Stimulated activated CD8-positive, alpha-beta memory T cell treated with anti-CD3 and anti-CD28 coated beads, Interleukin-15, amount 100 ng/mL, for 24 hours (primary cell): ENCODE data around the gene E2F6.
"Not testable (repeated sequence)": the region's sequence is repeated elsewhere in the genome, so short reads cannot be mapped to it uniquely, and the experiment has no call there.

Experiments used
- DNase-seq: peaks from one replicate; pipeline ENCODE4 v3.0.0-alpha.2; 2020; ENCODE audit warnings: low read depth

E2F6 gene

DNA sequence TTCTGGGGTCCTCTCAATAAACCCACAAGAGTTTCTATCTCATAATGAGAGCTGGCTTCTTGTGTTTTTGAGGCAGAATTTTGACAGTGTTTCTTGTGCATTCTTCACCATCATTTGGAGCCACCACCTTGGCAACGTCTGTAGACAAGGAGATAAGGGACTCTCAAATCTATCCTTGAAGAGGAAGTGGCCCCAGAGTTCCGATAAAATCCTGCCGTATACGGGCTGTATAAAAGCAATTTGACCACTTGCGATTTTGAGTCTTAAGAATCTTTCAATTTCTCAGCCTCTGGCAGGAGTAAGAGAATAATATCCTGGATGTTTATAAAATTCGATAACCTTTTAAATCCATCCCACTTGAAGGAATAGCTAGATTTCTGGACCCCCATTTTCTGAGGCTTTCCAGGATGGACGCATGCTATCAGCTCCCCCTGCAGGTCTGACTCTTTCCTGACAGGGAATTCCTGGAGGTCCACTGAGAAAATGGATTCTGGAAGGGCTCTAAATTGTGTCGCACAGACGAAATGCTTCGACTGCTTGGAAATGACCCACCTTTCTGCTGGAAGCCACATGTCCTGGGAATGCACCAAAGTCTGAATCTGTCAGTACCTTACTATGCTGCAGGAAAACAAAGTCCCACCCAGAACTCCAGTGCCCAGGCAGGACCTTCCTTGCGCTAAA, 54.1 kb downstream of the E2F6 start:
- DNase-seq, result no peak

DNA sequence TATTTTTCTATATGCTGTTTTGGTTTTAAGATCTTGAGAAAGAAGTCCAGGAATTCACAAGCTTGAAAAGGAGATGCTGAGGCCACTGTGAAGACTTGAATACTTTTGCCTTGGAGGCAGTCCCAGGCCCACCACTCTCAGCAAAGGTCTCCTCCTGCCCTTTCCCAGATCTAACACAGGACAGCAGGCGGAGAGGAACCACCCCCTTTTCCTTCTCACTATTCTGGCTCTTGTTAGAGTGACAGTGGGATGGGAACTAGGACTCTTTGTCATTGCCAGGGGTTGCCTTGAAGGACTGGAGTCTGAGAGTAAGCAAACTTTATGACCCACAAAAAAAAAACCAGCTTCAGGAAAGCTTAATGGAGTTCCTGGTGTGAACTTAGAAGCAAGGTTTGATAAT, 54.7 kb downstream of the E2F6 start:
- DNase-seq, result no peak

DNA sequence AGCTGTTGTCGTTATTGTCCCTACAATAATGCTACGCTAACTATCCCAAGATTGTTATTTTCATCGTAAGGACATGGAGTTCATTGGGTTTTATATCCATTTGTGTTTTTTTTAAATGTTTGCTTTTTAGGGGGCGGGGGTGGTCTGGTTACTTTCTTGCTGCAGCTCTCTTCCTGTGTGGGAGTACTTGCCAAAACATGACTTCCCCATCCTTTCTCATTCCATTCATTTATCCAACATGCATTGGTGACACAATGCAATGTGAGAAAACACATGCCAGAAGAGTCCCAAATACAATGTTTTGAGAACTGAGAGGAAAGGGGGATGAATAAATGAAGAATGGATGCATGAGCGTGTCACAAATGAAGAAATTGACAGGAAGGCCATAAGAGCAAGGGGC, 55.9 kb downstream of the E2F6 start:
- no peak for DNase-seq

DNA sequence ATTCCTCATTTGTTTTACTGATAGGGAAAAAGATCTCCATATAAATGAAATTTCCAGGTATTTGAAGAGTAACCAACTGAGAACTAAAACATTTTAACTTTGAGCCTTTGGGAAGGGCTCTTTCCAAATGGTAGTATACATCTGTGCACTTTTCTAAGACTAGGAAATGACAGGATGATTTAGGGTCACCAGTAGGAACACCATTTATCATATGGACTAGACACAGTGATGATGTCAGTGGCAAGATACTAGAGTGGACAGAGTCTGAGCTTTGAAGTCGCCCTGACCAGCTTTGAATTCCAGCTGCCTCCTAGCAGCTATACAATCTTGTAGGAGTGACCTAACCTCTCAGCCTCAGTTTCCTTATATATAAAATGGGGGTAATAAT, 56.4 kb downstream of the E2F6 start:
- no peak for DNase-seq

DNA sequence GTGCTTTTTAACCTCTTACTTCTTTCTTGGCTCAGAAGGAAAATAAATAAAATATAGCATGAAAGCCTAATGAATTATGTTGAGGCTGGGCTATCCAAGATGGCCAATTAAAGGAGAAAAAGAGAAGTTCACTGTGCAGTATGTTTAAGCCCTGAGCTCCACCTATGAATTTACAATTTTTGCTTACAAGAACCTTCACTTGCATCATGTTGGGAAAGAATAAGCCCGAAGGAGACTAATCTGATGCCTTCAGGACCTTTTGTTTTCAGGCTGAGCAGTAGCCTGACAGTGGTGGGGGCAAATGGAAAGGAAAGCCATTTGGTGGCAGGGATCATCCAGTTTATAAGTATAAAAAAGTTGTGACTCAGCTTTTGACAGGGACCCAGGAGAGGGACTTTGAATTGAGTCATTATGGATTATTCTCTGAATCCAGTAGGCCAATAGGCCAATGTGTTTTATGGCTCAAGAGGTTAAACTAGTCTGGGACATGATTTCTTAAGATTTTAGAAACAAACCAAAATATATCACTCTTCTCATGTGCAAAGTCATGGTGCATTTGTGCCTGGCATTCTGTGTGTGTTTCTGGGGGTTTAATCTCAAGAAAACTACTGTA, 56.9 kb downstream of the E2F6 start:
- DNase-seq, result no peak

DNA sequence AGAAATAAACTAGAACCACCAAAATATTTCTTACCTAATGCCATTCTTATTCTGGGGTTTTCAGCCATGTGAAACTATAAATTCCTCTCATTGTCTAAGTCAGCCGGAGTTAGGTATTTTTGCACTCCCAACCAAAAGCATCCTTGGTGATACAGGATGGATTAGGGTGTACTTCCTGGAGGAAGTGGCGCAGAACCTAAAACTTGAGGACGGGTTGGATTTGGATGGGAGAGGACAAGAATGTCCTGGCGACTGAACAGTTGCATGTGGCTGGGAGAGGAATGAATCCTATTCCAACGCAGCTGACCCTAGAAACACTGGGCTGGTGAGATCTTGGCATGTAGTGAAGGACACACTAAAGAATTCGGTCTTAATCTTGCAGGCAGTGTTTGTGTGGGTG, 58.5 kb downstream of the E2F6 start:
- no peak for DNase-seq

DNA sequence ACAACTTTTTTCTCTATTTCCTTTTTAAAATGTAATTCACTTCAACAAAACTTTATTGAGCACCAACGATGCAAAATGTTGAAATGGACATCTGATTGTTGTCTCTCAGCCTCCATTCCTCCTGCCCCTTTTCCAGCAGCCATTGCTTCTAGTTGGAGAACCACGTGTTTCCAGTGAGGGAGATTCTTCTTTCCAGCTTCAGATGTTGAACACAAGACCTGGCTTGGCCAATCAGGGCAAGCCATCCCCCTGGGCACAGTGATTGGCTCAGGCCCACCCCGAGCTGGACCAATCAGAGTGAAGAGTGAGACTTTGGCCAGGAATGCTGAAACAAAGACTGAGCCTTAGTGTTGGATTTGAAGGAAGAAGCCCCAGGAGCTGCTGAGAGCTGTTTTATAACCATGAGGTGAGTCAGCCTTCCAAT, 59.0 kb downstream of the E2F6 start:
- DNase-seq, result no peak

DNA sequence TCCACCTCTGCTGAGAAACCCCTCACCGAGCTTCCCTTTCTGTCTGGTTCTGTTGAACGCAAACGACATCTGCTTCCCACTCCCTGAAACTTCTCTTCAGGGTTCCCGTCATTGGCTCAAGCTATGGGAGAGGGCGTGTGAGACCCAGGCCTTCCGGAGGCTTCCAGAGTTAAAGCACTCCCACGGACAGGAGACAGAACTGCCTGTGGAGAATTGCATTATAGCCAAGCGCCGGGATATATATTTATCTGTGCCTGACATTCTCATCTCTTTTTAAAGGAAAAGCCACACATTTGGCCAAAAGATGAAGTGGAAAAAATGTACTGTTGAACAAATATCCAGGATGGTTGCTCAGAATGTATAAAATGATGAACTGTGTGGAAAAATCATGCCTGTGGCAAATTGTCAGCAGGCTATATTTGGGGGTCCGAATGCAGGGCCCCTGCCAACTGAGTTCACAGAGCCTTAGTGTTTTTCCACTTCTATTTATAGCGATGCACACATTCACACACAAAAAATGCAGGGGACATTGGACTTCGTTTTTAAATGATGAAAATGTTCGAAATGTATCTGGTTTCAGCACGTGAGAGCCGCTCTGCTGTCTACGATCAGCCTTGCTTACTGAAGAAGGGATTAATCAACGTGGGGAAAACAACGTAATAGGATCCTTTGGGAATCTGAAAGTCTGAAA, 59.5 kb downstream of the E2F6 start:
- no peak for DNase-seq

DNA sequence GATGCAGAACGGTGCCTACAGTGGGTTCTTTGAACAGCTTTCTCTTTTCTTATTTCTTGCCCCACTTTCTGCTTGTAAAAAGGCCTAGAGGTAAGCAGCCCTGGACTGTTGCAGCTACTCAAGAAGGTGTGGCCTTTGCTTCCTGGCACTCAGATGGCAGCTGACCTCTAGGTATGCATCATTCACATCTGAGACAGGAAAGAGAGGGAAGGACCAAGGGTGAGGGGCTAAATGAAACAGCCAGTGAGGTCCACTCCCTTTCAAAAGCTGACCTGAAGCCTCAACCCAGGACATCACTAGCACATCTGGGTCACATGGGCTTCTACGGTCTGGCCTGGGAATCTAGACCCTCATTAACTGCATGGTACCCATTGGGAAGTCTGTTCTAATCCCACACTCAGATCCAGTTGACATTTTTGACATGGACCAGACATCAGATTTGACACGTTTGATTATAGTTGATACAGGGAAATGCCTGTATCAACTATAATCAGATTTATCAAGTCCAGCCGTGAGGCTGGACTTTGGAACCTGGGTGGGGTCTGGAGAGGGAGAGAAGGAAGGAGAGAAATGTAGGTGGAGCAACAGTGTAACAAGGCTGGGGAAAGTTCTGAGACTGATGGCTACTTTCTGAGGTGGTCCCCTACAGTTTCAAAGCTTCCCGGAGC, 60.2 kb downstream of the E2F6 start:
- DNase-seq, result no peak

DNA sequence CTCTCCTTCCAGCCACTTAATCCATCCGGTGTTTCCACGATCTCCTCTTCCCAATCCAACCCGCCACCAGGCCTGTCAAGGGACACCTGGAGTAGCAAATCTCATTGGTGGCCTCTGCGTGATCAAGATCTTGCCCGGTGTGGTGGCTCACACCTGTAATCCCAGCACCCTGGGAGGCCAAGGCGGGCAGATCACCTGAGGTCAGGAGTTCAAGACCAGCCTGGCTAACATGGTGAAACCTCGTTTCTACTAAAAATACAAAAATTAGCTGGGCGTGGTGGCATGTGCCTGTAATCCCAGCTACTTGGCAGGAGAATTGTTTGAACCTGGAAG, 60.9 kb downstream of the E2F6 start:
- DNase-seq, result not testable (repeated sequence)

DNA sequence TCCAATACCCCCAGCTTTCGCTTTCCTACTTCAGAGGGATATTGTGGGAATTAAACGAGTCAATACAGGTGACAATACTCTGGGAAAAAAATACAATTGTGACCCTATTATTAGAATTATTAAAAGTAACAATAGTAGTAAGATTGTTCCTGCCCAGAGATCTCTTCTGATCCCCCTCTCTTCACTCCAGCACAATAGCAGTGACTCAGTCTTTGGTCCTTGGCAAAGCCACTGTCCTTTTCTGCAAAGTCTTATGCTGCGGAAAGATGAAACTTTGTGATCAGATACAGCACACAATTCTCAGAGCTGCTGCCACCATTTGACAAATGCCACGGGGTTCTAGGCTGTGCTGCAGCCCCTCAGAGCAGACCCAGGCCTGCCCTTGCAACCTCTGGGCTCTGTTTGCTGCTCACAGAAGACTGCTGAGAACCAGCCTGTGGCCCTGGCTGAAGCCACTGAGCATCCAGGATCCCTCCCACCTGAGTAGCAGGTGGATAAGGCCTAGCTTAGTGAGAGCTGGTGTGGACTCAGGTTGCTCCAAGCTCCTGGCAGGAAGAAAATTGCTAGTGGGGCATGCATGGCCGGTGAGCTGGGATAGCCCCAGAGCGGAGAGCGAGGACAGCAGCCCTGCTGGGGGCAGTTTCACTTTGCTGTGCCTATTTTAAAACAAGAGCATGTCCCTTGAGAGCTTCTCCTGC, 61.4 kb downstream of the E2F6 start:
- no peak for DNase-seq

DNA sequence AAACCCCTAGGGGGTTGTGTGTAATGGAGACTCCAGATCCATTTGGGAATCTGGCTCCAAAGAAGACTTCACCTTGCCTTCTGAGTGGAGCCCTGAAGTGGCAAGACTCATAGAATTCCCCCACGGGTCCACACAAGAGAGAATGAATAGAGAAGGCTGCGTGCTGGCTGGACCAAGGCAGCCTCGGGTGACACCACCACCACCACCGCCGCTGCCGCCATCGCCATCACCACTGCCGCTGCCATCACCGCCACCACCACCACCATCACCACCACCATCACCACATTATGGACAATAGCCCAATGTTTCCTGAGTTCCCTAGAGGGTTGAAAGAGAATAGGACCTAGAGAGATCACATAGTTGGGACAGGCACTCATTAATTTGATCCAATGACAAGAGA, 63.5 kb downstream of the E2F6 start:
- DNase-seq, result no peak

DNA sequence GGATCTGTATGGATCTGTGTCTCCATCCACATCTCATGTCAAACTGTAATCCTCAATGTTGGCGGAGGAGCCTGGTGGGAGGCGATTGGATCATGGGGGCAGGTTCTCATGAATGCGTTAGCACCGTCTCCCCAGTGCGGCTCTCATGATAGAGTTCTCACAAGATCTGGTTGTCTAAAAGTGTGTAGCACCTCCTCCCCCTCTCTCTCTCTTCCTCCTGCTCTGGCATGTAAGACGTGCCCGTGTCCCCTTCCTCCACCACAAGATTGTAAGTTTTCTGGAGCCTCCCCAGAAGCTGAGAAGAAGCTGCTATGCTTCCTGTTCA, 66.6 kb downstream of the E2F6 start:
- no peak for DNase-seq

DNA sequence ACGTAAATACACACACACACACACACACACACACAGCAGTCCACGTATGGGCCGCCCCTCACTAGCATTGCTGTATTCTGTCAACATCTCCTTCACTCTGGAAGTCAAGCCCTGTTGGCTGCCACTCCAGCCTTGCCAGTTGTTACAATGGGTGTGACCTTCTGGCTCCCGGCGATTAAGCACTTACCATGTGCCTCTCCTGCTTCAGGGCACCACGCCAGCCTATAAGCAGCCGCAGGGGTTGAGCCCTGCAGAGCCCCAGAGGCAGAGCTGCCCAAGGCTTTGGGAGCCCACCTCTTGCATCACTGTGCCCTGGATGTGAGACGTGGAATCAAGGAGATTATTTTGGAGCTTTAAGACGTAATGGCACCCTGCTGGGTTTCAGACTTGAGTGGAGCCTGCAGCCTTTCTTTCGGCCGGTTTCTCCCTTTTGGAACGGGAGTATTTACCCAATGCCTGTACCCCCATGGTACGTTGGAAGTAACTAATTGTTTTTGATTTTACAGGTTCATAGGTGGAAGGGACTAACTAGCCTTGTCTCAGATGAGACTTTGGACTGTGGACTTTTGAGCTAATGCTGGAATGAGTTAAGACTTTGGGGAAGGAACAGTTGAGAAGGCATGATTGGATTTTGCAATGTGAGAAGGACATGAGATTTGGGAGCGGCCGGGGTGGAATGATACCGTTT, 67.1 kb downstream of the E2F6 start:
- no peak for DNase-seq

DNA sequence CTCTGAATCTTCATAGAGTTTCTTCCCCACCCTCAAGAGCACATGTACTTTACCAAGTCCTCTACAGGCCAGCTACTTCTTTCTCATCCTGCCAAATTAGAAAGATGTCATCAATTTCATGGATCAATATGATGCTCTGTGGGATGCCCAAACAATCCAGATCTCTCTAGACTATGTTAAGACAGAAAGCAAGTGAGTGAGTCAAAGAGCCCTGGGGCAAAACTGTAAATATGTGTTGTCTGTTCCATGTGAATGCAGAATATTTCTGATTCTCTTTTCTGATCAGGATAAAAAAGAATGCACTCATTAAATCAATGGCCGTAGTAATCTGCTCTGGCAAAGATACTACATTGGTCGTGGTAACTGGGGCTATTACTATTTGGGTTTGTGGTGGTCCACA, 68.4 kb downstream of the E2F6 start:
- no peak for DNase-seq

DNA sequence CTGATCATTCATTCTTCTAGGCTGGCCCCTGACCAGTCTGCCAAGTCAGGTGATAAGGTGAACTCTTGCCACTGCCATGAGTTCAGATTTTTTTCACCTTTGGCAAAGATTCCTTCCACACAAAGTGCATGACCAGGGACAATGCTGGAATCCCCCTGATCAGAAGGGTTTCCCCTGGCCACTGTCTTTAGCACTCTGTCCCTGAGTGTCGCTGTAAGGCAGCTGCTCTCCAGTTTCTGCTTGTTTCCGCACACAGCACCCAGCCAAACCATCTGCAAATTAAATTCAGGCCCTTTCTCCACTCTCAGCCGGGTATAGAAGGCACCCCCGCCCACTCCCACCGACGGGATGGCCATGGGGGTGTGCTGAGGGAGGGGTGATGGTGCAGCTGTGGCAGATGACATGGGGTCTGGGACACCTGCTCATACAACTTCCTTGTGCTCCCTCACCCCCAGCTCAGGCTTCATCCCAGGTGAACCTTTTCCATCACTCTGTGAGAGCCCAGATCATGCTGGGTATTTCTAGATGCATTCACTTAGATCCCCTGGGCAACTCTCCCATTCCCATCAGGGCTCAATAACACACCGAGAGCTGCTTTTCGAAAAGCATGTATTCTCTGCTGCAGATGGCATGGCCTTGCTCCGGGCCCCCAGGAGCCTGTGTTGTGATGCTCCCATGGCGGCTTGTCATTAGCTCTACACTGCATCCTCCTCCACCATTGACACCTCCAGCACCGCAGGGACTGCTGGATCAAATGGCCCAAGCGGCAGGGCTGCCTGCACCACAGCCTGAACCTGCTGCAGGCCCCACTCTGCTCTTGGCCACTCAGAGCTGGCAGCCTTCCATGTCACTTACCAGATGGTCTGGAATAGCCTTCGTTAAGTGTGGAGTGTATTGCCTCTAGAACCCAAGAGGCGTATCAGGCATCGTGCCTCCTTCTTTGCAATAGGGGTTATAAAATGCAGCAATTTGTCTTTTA, 69.2 kb downstream of the E2F6 start:
- no peak for DNase-seq

DNA sequence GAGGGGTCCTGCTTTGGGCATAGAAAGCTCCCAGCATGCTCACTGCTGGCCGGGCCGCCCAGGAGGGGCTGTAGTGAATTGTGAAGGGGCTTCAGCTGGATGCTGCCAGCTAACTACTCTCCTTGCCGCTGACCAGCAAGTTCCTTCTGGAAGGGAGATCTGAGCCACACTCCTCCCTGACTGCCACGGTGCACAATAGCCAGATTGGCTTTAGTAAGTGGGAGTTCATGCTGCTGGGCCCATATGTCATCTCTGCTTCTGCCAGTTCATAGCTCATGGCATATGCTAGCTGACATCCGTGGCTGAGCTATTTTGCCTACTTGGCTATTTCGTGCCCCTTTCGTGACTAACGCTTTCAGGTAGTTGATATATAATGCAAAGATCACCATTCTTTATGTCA, 69.9 kb downstream of the E2F6 start:
- DNase-seq, result no peak

DNA sequence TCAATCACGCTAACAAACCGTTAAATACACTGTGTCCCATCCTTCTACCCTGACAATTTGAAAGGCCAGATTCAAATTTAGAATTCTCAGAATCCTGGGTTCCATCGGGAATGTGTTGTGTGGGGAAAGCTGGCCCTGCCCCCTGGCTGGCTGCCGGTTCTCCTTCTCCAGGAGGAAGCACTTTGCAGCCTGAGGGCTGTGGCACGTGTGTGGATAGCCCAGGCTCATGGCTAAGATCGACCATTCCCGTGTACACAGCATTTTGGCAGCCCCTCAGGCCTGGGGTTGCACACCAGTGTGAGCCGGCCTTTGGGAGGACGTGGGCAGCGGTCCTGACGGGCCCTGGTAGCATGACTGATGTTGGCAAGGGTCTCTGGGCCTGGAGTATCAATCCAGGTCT, 70.6 kb downstream of the E2F6 start:
- DNase-seq, result no peak
